NCI-H2081 (cell line): Measurements from ENCODE around the gene ARMC3.

Source experiments
- DNase-seq, 2 experiments: peaks; one replicate each; lab custom pipeline; 2025; lab: John Stamatoyannopoulos, UW

ARMC3 gene

DNA sequence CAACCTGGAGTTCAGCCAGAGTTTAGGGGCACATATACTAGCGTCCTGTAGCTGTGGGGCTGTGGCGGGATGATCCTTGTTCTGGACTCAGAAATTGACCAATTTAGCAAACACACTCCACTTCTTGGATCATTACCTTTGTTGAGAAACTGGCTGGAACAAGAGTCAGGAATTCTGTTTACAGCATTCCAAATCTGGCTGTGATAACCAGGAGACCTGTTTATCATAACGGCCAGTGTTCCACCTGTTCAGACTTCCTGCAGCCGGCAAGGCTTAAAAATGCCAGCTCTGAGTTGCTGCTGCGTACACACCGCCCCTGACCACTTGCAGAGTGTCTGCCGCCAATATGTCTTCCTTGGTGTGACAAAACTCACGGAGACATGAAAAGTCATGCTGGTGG lies 64.8 kb downstream of the ARMC3 start:
- peak in 1 of 2 experiments; percentile 7 for DNase-seq

DNA sequence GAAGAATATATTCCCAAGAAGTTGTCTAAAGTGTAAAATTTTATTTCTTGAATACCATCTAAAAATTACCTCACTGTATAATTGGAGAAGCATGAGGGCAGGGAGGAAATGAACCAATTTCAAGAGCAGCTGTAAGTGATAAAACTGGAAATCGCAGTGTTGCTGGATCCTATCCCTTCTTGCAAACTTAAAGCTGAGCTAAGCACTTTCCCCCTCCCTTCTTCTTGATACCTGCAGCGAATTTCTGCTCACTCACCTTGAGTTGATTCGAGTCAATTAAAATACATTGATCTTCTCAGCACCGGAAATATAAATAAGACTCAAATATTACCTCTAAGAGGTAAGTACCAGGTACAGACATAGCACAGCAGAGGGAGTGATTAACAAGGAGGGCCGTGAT lies 65.5 kb downstream of the ARMC3 start:
- DNase-seq: no peak

DNA sequence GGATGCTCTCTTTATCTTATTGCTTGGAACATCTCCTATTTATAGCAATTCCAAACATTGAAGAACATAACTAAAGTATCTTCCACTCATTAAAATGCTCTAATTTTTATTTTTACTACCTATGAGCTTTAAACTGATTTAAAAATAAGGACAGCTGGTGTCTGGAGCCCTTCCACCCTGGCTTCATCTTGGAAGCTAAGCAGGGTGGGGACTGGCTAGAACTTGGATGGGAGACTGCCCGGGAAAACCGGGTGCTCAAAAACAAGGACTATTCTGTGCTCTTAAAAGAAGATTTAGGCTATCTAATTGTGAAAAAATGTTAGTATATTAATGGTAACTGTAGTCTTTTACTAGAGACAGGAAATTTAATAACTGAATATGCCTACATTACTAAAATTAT lies 69.2 kb downstream of the ARMC3 start:
- DNase-seq: no peak

DNA sequence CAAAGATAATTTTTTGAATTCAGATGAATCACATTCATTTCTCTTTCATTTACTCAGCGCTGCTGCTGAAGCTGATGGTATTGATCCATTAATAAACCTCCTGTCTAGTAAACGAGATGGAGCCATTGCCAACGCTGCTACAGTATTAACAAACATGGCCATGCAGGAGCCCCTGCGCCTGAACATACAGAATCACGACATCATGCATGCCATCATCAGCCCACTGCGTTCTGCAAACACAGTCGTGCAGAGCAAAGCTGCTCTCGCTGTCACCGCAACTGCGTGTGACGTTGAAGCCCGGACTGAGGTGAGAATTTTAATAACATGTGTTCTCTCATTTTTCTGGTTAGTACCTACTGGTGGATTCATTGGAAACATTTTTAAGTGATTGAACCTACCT lies 70.2 kb downstream of the ARMC3 start:
- no peak for DNase-seq

DNA sequence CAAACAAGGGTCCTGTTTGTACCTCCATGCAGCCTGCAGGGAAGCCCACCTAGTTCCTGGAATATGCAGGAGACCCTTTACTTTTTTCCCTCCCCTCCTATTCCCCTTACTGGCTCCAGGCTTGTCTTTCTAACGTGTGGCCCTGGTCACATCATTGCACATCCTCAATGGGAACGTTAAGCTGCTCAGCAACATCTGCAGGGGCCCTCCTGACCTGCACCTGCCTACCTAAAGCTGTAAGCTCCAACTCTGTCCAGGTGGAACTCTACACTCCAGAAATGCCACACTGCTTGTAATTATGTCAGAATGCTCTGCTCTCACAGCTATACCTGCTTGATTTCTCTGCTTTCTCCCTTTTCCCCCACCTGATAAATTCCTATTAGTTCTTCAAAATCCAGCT lies 72.1 kb downstream of the ARMC3 start:
- no peak for DNase-seq

DNA sequence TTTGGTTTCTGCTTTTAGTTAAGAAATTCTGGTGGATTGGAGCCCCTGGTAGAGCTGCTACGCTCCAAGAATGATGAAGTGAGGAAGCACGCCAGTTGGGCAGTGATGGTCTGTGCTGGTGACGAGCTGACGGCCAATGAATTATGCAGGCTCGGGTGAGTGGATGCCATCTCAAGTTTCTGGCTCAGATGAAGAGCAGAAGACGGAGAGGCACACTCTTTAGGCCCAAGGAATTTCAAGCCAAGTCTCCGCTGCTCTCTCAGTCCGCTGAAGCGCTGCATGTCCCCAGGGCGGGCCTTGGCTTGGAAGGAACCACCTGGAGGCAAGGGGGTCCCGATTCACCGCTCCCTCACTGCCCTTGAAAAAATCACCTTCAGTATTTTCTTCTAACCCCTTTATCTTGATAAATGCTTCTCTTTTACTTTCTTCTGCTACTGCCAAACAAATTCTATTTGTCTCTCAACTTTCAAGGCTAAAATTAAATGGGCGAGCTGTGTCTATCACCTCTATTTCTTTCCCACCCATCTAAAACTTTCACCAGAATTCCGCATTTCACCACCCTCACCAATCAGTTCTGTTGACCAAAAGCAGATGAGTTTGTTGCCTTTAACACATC lies 74.2 kb downstream of the ARMC3 start:
- no peak for DNase-seq

DNA sequence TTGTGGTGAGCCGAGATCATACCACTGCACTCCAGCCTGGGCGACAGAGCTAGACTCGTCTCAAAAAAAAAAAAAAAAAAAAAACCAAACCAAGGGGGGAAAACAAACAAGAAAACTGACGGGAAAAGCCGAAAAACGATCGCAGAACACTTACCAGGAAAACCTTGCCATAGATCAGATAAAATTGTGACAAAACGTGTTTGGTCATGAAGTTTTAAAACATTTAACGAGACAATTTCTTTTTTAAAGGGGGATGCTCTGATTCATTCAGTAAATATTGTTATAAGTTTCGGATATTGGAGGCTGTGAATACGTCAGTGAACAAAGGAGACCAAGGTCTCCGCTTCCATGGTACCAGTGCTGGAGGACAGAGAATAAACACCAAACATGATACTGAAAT lies 77.3 kb downstream of the ARMC3 start:
- no peak for DNase-seq

DNA sequence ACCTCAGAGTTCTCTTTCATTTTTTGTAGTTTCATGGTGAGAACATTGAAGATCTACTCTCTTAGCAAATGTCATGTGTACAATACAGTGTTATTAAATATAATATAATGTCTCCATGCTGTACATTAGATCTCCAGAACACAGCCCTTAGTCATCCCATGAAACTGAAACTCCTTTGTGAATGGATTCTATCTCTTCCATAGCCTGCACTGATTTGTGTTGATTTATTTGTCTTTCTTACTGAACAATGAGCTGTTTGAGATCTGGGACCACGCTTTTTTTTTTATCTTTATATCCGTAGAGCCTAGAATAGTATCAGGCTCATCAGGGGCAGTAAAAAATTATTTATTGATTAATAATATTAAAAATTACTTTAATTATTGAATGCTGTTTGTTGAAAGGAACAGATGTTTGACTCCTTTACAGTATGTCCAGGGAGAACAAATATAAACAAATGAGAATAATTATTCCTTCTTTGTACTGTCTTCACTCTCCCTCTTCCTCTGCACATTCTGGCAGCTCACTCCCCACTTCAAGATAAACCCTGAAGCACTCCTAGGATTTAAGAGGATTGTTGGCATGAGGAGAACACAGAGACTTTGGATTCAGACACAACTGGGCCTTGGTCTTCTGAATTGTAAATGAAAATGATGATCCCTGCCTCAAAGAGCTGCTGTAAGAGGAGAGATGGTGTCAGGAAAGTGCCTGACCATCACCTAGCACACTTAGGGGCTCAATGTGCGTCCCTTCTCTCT lies 85.9 kb downstream of the ARMC3 start:
- DNase-seq: no peak

DNA sequence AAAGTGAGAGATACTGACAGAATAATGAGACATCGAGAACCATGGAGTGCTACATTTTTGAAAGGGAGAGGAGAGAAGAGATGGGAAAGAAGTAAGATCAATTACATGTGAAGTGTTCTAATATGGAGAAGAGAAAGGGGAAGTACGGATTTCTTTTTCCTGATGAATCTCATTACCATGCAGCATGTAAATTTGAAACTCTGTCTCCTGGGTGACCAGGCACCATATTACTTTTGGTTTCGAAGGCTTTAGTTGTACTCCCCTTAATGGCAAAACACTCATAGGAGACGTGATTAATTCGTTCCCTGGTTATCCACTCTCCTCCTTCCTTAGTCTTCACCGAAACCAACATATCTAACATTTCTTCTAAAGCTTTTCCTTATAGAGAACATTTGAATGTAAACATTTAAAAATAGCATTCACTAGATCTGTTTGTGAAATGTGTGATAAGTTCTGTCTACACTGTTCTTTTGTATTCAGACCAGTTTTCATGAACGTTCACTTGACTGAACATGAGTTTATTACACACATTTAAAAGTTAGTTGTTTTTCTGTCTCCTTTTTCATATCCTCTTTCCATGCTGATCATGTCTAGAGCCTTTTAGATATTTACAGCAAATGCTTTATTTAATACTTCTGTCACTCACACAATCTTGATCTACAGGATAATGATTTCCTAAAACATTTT lies 87.3 kb downstream of the ARMC3 start:
- DNase-seq: no peak

DNA sequence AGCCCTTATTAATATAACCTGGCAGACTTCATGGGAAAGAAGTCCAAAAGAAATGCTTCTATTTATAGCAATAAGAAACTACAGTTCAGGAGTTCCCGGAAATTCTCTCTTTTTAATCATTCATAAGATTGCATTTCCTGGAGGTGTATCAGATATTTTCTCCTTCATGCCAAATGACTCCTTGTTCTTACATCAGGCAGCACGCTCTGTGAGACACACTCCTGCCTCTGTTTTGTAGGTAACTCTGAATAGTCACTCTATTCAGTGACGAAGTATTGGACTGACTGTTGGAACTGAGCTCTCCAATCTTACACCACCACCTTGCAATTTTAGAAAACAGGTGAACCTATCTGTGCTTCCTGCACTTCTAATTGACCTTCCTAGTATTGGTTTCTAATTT lies 88.8 kb downstream of the ARMC3 start:
- DNase-seq: no peak

DNA sequence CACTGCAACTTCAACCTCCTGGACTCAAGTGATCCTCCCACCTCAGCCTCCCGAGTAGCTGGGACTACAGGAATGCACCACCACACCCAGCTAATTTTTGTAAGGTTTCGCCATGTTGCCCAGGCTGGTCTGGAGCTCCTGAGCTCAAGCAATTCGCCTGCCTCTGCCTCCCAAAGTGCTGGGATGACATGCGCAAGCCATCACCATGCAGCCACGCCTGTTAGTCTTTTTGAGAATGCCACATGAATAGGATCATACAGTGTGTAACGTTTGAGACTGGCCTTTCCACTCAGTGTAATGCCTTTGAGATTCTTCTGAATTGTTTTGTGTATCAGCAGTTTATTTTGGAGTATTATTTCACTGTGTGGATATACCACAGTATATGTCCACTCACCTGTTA lies 91.8 kb downstream of the ARMC3 start:
- no peak for DNase-seq

DNA sequence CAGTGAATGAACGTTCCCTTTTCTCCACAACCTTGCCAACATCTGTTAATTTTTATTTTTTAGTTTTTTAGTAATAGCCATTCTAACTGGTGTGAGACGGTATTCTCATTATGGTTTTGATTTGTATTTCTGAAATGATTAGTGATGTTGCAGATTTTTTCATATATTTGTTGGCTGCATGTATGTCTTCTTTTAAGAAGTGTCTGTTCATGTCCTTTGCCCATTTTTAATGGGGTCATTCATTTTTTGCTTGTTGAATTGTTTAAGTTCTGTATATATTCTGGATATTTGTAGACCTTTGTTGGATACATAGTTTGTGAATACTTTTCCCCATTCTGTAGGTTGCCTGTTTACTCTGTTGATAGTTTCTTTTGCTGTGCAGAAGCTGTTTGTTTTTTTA lies 93.6 kb downstream of the ARMC3 start:
- no peak for DNase-seq

DNA sequence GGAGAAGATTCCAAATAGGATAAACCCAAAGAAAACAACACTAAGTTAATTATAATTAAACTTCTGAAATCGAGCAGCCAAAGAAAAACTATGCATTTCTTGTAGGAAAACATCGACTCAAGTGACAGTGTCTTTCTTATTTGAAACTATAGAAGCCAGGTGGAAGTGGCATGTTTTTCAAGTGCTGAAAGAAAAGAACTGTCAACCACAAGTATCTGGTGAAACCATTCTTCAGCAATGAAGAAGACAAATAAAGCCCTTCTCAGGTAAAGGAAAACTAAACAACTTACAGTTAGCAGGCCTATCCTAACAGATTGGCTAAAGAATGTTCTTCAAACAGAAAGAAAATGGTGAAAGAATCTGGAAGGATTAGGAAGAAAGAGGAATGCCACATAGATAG lies 96.1 kb downstream of the ARMC3 start:
- no peak for DNase-seq

DNA sequence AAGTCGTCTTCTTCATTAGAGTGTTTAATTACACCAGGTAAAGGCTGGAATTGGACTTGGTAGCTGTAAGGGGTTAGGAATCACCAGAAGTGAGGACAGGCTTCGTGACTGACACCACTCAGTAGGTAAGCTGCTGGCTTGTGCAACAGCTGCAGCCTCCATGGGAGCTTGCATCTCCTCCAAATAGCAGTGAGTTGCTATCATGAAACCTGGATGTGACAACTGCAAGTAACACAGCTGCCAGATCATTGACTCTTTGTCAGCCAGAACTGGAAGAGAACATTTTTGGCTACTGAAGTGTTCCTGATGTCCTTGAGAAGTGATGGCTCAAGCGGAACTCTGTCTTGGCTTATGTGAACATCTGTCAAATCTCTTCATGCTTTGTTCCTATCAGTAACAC lies 103.5 kb downstream of the ARMC3 start:
- DNase-seq: no peak

DNA sequence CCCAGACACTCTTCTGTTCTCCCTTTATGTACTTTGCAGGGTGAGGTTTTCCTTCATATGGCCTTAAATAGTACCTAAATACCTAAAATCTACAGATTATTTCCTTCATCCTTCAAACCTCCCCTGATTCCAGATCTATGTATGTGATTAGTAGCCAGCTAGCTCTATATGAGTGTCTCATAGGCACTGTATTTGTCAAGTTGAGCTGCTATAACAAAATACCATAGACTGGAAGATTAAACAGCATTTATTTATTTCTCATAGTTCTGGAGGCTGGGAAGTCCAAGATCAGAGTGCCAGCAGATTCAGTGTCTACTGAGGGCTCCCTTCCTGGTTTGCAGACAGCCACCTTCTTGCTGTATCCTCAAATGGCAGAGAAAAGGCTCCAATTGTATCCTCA lies 106.9 kb downstream of the ARMC3 start:
- DNase-seq: no peak

DNA sequence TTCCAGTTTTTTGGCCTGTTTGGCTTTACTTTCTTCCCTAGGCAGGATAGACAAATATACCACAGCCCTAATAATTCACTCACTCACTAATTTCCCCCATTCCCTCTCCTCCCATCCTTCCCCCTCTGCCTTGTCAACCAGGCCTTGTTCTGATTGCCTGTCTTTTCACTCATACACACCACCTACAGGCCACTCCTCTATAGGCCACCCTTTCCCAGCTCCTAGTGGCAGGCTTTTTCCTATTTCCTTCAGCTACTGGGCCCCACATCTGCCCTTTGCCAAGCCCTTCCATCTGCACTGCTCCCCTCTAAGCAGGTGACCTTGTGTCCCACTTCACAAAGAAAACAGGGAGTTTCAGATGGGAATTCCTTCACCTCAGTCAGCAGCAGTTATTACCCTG lies 107.7 kb downstream of the ARMC3 start:
- no peak for DNase-seq

DNA sequence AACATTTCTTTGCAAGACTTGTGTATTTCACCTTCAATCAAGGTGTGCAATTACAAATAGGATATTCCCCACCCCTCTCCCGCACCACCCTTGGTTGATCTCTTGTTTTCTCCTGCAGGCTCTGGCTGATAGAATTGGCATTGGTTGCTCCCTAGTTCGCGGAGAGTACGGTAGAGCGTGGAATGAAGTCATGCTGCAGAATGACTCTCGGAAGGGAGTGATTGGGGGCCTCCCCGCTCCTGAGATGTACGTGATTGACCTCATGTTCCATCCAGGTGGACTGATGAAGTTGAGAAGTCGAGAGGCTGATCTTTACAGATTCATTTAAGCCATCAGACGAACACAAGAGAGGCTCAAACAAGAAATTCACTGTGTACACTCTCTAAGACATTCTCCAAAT lies 109.3 kb downstream of the ARMC3 start:
- DNase-seq: no peak

DNA sequence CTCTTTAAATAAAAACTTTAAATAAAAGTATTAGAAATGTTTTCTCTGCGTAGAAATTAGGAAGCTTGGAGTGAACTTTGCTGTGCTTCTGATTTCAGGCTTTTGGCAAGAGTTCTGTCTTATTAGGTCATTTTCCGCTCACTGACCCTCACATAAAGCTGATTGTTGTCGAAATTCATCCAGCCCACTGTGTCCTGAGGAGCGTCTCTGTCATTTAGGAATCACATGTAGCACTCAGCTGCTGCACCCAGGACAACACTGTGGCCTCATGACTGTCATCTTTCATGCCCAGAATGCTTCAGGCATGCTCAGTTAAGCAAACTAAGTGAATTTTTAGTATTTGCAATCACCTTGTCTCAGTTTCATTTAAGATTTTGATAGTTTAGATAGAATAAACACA lies 109.7 kb downstream of the ARMC3 start:
- no peak for DNase-seq

DNA sequence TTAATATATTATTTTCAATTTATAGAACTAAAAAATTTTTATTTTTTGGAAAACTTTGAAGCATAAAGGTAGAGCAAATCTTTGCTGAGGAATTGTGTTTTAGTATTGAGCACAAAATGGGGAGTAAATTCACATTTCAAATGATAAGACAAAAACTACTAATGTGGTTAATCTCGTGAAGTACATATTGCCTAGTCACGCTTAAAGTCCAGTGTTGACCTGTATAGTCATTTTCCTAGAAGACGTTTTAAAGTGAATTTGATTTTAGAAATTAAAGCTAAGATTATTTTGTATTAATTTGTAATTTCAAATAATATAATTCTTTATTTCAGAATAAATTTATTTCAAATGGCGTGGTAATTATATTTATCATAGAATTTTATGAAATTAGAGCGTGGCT lies 110.3 kb downstream of the ARMC3 start:
- DNase-seq: no peak

DNA sequence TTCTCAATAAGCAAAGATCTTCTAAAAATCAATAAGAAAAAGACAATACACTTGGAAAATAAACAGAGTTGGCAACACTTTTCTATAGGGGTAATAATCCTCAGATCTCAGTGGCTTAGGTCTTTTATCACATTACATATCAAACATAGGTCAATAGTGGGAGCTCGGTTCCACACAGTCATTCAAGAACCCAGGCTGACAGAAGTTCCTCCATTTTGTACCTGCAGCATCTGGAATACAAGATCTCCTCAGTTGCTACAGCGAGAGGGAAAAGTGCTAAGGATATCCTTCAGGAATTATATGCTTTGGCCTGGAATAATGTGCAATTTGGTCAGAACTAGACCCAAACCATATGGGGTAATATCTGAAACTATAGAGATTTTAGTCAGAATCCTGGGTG lies 112.1 kb downstream of the ARMC3 start:
- no peak for DNase-seq

DNA sequence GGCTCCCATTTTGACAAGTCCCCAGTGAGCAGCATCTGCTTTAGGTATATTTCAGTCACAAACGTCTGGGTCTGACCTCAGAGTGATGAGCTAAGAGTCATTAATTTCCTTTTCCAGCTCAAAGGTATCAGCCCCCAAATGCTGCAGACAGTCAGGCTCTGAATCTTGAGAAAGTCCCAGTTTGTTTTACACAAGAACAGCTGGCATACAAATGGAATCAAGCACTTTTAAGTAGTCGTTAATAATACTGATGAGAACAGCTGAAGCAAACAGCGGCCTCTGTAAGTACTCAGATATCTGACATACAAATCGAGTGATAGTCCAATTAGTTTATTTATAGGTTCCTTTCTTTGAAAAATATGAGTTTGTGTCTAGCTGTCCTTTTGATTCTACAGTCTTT lies 118.2 kb downstream of the ARMC3 start:
- no peak for DNase-seq

DNA sequence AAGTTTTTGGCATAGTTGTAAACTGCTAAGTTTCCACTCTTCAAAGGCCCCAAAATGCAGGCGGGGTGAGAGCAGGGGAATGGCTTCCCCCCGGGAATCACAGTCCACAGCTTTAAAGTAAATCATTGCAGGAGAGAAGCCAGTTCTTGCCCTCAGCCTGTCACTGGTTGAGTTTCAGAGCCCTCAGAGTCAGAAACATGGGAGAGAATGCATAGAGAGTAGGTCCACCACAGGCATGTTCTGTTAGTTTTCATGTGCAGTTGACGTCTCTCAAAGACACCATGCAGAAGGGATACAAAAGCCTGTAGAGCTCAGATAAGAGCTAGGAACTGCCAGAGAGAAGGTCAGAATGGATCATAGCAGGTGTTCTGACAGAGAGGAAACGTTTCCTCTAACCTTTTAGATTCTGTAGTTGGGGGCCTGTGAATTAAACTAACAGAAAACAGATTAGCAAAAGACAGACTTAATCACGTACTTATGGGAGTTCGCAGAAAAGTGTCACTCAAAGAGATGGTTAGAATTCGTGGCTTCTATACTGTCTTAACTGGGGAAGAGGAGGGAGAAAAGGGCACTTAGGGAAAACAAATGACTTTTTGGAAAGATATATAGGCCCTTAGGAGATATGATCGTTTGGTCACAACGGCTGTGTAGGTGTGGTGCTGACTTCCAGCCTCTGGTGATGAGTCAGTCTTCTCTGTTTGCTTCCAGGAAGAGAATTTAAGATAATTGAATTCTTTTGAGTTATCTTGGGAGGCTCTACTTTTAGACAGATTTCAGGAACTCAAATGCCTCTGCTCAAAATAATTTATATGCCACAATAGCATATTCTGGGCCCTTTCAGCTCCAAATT lies 119.6 kb downstream of the ARMC3 start:
- no peak for DNase-seq

DNA sequence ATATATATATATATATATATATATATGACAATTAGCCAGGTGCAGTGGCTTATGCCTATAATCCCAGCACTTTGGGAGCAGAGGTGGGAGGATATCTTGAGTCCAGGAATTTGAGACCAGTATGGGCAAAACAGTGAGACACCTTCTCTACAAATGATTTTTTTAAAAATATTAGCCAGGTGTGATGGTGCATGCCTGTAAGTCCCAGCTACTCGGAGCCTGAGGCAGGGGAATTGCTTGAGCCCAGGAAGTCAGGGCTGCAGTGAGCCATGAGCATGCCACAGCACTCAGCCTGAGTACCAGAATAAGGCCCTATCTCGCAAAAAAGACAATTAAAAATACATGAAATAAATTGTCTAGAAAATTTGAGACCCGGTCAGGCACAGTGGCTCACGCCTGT lies 120.3 kb downstream of the ARMC3 start:
- DNase-seq: no peak
